ENCODE data around the gene CCDC149.

GRCh38 chr4:24935856-24936255 lies 23.0 kb upstream of the CCDC149 start:
- TF ChIP-seq CTCF (IDR thresholded peaks at IDR 0.05; ENCODE audit: low read depth, low read length) (no peak), EZH2phosphoT487 (IDR thresholded peaks at IDR 0.05; ENCODE audit: low read depth) (no peak)
